Retinal pigment epithelial cell (primary cell): ENCODE data around the gene RBKS.
A peak's percentile ranks its signal among the peaks of the same experiment; 100 is the strongest.
"Not testable (repeated sequence)": the region's sequence is repeated elsewhere in the genome, so short reads cannot be mapped to it uniquely, and the experiment has no call there.

ENCODE experiments used
- DNase-seq: peaks from one replicate; pipeline ENCODE4 v3.0.0-alpha.2; 2010; ENCODE audit warnings: low read depth
- H3K4me3 ChIP-seq: 2 replicates; pipeline ENCODE4 v1.5.1; 2011; ENCODE audit warnings: mild to moderate bottlenecking, low read length, control low read depth, moderate library complexity
- TF ChIP-seq, protein P1 (sequence below): conservative IDR thresholded peaks from 2 replicates; pipeline ENCODE4 v1.5.1; 2011; ENCODE audit warnings: low read depth, low read length, control low read depth, inconsistent platforms

The RBKS gene

DNA sequence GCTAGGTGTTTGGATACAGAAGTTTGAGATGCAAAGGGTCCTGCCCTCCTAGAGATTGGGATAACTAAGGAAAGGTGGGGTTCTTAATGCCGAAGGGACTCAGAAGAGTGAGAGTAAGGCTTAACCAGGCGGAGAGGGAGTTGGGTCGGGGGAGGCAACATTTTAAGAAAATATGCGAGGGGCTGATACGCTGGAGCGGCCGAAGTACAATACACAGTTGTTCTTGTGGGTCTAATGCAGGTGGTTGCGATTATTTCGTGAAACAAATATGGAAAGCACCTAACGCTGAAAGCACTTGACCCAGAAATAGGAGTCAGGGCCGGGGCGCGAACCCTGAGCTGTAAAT is 119.0 kb downstream of the RBKS start:
- peak overlapping the region; percentile 94 for H3K4me3 ChIP-seq
- TF ChIP-seq, protein P1, sequence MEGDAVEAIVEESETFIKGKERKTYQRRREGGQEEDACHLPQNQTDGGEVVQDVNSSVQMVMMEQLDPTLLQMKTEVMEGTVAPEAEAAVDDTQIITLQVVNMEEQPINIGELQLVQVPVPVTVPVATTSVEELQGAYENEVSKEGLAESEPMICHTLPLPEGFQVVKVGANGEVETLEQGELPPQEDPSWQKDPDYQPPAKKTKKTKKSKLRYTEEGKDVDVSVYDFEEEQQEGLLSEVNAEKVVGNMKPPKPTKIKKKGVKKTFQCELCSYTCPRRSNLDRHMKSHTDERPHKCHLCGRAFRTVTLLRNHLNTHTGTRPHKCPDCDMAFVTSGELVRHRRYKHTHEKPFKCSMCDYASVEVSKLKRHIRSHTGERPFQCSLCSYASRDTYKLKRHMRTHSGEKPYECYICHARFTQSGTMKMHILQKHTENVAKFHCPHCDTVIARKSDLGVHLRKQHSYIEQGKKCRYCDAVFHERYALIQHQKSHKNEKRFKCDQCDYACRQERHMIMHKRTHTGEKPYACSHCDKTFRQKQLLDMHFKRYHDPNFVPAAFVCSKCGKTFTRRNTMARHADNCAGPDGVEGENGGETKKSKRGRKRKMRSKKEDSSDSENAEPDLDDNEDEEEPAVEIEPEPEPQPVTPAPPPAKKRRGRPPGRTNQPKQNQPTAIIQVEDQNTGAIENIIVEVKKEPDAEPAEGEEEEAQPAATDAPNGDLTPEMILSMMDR, result no peak
- DNase-seq, result no peak

DNA sequence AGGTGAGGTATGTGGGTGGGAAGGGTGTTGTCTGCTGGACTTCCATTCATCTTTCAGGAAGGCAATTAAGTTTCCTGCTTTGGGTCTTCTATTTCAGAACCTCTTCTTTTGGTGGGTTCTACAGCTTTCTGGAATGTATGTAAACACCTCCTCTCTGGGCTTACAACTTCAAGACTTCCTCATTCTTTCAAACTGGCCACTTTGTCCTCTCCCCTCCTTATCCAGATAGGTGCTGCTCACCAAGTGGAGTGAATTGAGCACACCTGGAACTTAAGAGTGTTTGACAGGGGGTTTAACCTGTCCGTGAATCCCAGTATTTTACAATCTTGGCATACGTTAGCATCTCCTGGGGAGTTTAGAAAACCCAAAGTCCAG is 123.9 kb downstream of the RBKS start:
- peak overlapping the region; percentile 35 for H3K4me3 ChIP-seq
- TF ChIP-seq, protein P1, result no peak
- no peak for DNase-seq

DNA sequence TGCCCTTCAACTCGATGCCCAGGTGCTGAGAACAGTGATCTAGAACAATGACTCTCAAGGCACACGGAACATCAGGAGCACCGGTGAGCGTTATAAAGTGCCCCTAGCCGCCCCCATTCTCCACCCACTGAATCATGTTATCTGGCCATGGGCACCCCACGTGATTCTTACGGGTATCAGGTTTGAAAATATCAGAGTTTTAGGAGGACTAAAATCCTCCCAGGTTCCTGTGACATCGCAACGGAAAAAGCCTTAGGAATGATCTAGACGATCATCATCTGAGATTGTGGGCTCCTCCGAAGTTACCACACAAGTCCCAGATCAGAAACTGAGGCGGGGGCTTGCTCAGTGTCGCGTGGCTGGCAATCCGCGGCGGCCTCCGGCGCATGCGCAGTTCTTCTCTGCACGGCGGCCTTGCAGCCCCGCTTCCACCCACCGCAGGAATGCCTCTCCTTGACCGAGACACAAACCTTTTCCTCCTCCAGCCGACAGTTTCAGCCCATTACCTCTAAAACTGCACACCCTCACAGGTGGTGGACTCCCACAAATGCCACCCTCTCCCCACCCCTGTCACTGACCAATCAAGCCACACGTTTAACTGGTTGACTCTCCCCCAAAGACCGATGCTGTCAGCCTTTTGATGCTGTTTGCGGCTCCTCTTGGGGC is 124.4 kb downstream of the RBKS start:
- DNase-seq, result no peak
- TF ChIP-seq, protein P1, result no peak
- peak overlapping the region; percentile 35 for H3K4me3 ChIP-seq

DNA sequence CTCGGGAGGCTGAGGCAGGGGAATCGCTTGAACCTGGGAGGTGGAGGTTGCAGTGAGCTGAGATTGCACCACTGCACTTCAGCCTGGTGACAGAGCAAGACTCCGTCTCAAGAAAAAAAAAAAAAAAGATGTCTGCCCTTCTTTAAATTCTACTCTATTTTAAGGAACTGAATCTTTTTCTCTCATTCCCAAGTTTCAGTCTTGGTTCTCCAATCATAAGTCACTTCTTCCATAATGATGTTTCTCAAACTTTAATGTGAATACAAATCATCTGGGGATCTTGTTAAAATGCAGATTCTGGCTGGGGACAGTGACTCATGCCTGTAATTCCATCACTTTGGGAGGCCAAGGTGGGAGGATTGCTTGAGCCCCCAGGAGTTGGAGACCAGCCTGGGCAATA is 125.7 kb downstream of the RBKS start:
- not testable (repeated sequence) for DNase-seq, H3K4me3 ChIP-seq

DNA sequence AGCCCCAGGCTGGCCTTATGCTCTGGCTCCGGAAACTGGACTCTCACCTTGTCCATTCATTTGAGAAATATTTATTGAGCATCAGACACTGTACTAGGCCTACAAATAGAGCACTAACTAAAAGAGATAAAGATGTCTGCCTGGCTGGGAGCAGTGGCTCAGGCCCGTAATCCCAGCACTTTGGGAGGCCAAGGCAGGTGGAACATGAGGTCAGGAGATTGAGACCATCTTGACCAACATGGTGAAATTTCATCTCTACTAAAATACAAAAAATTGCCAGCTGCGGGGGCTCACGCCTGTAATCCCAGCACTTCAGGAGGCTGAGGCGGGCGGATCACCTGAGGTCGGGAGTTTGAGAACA is 126.3 kb downstream of the RBKS start:
- DNase-seq, result no peak
- no peak overlapping the region for H3K4me3 ChIP-seq
- TF ChIP-seq, protein P1, result no peak

DNA sequence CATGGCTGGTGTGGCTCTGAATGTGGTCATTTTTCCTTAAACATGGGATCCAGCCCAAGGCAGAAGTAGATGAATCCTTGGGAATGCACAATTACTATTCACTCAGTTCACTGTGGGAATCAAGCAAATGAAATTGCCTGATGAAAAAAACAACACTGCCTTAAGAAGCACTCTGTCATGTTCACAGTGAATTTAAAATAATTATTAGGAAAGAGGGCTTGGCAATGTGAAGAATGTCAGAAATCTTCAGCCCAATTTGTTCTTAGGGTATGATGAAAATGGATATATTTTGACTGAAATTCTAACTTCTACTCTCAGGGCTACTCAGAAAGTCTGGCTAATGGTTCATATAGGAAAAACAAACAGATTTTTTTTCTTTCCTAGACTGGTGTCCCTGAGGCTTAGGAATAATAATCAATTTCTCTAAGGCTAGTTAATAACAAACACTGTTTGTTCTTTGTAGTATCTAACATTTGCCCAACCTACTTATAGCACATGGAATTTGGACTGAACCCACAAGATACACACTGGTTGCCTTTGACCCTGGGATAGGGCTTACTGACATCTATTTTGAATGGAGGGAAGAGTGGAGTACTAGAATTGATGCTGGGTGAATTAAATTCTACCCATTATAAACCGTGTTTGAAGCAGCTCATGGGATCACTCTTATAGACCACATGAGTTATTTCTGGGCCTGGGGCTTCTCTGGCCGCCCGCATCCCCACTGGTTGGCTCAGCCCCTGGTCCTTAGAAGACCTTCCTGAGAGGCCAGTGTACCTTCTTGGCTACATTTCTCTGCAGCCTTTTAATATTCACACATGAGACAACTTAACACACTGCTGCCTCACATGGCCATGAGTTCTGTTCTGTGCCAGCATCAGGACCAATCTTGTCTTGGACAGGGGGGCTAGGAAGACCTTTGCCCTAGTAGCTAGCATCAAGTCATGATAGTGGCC is 127.0 kb downstream of the RBKS start:
- DNase-seq, result no peak
- TF ChIP-seq, protein P1, result no peak

DNA sequence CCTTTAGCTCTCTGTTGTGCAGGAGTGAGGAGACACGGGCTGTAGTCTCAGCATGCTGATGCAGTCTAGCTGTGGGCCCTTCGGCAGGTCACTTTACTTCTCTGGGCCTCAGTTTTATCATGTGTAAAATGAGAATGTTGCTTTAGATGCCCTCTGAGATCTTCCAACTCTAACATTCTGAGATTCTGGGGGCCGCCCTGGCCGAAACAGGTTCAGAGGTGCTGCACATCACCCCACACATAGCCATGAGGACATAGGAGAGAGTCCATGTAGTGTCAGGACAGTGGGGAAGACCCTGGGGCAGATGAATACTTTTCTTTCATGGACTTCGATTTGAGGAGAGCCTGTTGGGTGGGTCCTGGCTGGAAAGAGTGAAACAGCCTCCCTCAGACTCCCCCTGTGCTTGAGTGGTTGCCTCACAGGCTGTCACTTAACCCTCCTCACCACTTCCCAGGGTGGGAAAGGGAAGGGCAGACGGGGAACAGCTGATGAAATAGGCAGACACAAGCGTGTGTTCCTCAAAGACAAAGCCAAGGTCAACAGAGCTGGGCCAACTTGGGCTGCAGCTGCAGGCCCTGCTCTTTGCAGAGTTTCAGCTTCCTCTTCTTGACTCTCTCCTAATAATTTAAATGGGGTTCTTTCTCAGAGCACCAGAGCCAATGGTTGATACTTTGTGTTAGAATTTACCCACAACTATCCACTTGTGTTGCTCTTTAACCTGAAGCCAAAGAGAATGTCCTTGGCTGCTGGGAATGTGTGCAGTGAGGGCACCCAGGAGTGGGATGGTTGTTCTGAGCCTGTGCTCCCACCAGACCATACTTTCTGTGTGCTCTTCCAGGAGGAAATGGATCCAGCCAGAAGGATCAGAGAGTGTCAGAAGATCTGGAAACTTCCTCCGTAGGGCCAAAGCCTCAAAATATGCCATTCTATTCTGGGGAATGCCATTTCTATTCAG is 133.4 kb downstream of the RBKS start:
- no peak overlapping the region for H3K4me3 ChIP-seq
- no peak for DNase-seq
- TF ChIP-seq, protein P1, result no peak

More for the DNA sequence above, 127.0 kb downstream of the RBKS start:
- no peak overlapping the region for H3K4me3 ChIP-seq
